OCI-M2 (cell line): ENCODE measurements around the gene PKN2.
"Not testable (repeated sequence)": the region's sequence is repeated elsewhere in the genome, so short reads cannot be mapped to it uniquely, and the experiment has no call there.

Experiments
- DNase-seq: peaks from one replicate; lab custom pipeline; 2025; ENCODE audit not compliant: unreplicated experiment; lab: John Stamatoyannopoulos, UW

The PKN2 gene

DNA sequence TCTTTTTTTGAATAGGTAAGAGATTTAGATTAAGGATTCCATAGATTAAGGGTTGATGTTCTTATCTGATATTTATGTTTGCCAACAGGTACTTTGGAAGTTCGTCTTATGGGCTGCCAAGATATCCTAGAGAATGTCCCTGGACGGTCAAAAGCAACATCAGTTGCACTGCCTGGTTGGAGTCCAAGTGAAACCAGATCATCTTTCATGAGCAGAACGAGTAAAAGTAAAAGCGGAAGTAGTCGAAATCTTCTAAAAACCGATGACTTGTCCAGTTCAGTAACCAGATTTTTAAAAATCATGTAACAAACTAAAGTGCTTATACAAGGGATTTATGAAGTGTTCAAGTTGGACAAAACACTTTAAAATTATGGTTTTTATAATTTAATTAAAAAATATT, 100.5 kb downstream of the PKN2 start:
- DNase-seq = no peak

DNA sequence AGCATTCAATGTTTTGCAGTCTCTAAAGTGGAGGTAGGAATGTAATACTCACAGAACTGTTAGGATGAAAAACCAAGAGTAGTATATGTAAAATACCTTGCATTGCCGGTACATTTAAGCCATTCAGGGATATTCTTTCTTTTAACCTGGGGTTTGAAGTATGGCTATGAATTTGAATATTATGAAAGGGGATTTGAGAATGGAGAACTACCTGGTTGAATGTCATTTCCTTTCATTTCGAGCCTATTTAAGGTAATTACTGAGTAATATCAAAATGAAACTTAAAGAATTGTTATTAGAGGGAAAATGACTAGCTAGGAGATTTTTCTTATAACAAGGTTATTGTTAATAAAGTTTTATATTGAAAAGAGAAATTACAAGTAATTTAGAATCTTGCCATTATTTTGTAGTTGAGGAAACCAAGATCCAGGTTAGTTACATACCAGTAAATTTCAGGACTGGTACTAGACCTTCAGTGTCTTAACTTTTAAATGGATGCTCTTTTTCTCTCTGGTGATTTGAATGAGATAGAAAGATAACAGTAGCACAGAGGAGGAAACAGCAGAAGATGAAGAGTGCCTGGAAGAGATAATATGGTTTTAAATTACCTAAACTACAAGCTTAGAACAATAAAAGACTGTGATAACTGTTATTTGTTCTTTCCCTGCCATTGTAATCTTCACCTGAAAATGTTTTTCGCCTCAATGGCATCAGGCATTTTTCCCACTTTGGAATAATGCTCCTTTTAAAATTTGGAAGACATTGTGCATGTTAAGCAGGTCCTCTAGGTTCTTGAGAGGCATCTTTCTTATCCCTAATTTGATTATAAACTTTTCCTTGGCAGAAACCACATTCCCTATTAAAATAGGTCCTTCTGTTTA, 103.2 kb downstream of the PKN2 start:
- no peak for DNase-seq

- DNase-seq = no peak
Observed at GRCh38 chr1:88791192-88791591, 107.1 kb downstream of the PKN2 start.

DNA sequence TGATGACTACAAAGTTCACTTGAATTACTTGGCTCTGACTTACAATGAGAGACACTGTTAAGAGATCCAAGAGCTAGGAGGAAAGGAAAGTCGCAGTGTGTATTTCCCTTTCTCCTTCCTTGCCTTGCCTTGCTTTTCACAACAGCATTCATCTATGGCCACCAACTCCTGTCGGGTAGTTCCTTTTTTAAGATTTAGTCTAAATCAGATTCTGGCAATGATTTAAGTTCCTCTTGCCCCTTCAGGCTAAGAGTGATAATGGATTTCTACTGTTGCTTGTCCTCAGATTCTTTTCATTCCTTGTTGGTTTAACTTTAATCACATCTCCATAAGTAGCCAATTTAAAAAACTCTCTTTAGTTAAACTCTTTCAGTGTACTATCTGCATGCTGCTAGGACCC, 115.4 kb downstream of the PKN2 start:
- DNase-seq = no peak

- DNase-seq = no peak
Observed at GRCh38 chr1:88800382-88801051, 116.4 kb downstream of the PKN2 start.

DNA sequence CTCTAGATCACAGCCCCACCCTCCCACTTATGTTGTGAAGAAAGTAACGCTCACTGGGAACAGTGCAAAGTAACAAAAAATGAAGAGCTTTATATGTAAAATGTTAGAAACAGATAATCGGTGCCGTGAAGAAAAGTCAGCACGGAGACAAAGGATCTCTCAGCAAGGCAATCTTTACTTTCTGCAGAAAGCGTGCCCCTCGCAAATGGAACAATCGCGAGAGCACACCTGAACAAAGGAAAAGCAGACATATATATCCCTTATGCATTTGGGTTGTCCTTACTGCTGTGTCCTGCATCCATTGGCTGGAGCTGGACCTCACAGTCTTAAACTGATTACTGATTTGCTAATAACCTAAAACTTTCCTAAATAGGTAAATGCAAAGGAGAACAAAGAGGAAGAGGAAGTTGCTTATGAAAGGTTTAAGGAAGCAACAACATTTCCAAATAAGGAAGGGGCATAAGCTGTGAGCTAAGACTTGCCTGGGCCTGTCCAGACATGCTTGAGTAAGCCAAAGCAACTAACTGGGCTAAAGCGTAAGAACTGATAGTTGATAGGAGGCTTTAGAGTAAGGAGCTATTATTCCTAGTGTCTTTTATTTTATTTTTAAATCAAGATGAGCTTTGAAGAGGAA, 117.6 kb downstream of the PKN2 start:
- no peak for DNase-seq

- DNase-seq = no peak
Observed at GRCh38 chr1:88802404-88802803, 118.3 kb downstream of the PKN2 start.

DNA sequence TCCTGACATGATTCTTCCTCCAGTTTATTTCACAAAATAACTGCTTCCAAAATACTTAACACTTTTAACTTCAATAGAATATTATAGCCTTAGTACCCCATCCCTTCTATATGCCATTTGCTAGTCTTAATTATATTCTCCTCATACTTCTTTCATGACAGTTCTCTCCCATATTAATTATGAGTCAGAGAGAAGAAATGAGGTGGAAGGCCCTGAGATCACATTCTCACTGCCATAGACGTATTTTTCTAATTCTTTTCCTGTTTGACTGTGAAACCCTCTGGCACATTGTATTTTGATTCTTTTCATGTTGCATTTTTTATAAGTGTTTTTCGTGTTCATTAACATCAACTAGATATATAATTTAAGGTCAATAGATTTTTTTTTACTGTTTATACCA, 118.9 kb downstream of the PKN2 start:
- DNase-seq = no peak

DNA sequence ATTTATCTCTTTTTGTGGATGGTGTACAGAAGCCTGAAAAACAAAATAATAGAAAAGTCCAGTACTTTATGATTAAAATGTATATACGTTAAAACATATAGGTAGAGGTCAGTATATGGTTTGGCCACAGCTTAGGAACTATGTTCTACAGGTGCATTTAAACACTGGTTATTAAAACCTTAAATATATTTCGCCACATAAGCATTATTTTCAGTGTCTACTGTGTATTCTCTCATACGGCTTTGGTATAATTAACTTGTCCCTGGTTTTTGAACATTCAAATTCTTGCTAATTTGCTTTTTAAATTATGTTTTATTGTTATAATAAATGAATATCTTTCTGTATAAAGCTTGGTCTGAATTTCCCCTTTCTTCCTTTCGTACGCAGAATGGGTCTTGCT, 119.4 kb downstream of the PKN2 start:
- DNase-seq = no peak

DNA sequence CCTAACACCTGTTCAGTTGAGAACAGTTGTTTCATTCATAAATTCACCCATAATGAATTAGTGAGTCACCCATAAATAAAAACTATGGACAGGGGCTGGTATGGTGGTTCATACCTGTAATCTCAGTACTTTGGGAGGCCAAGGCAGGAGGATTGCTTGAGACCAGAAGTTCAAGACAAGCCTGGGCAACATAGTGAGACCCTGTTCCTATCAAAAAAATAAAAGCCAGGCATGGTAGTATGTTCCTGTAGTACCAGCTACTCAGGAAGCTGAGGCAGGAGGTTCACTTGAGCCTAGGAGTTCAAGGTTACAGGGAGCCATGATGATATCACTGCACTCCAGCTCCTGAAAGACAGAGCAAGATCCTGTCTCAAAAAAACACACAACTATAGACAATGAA, 128.3 kb downstream of the PKN2 start:
- no peak for DNase-seq

GRCh38 chr1:88813471-88813870, 129.4 kb downstream of the PKN2 start:
- DNase-seq = no peak

DNA sequence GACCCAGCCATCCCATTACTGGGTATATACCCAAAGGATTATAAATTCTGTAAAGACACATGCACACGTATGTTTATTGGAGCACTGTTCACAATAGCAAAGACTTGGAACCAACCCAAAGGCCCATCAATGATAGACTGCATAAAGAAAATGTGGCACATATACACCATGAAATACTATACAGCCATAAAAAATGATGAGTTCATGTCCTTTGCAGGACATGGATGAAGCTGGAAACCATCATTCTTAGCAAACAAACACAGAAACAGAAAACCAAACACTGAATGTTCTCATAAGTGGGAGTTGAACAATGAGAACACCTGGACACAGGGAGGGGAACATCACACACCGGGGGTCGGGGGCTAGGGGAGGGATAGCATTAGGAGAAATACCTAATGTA, 135.6 kb downstream of the PKN2 start:
- DNase-seq = not testable (repeated sequence)

- no peak for DNase-seq
Observed at GRCh38 chr1:88825721-88826120, 141.6 kb downstream of the PKN2 start.

DNA sequence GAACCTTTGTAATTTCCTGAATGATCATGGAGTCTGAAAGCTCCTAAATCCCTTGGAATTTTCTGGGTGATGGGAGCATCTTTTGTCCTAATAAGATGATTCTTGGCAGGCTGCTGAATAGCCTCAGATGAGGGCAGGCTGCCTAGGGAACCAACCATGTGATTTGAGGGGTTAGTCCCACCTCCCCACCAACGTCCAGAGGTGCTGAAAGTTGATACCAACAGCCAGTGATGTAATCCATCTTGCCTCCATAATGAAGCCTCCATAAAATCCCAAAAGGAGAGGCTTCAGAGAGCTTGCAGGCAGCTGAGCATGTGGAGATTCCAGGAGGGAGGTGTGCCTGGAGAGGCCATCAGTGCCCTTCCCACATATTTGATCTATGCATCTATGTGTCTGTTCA, 163.6 kb downstream of the PKN2 start:
- no peak for DNase-seq

GRCh38 chr1:88851303-88852063, 167.4 kb downstream of the PKN2 start:
- DNase-seq = no peak

DNA sequence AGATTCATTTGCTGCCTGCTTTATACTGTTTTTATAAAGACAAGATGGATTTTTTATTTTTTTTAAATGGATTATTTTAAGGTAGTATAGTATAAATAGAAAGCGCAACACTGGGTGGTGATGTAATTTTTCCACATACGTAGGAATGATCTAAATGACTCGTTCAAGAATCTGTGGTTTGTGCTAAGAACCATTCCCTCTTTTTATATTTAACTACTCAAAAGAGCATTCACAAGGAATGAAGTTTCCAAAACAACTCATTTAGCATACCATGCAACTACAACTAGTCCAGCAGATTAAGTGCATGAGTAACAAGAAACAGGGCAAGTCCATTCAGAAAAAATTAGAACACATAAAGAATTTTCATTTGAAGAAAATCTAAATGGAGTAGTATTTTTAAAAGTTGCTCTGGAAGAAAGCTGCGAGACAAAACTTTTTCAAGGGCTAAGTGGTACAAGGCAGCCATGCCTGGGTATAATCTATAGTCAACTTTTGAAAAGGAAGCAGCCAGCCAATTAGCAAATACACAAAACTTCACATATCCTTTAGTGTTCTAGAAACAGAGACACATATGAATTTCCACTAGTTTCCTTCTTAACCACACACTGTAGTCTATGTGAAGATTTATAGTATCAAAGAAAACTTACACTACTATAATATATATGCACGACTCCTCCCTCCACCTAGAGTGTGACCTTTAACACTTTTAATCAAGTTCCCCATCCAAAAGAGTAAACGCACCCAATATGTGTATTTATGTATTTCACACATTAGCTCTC, 183.9 kb downstream of the PKN2 start:
- no peak for DNase-seq

DNA sequence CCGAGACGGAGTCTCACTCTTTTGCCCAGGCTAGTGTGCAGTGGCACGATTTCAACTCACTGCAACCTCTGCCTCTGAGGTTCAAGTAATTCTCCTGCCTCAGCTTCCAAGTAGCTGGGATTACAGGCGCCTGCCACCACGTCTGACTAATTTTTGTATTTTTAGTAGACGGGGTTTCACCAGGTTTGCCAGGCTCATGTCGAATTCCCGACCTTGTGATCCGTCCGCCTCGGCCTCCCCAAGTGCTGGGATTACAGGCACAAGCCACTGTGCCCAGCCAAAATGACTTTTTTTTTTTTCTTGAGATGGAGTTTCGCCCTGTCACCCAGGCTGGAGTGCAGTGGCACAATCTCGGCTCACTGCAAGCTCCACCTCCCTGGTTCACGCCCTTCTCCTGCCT, 185.6 kb downstream of the PKN2 start:
- DNase-seq = not testable (repeated sequence)

- DNase-seq = no peak
Observed at GRCh38 chr1:88873737-88874349, 189.8 kb downstream of the PKN2 start.

GRCh38 chr1:88875595-88875994, 191.5 kb downstream of the PKN2 start:
- DNase-seq = no peak
